ENCODE results near the gene ANKRD36B. TPM values are rescaled to one million over a fixed set of nuclear protein-coding genes. Genes with fewer than 3 reads are reported as not detected.
A peak's percentile ranks its signal among the peaks of the same experiment; 100 is the strongest.
"Not testable (repeated sequence)": the region's sequence is repeated elsewhere in the genome, so short reads cannot be mapped to it uniquely, and the experiment has no call there.

ANKRD36B gene
- total RNA-seq, 1 donor from 2014 or later: 3.8 TPM

GRCh38 chr2:97605109-97605508 lies 15.4 kb upstream of the ANKRD36B start:
- H3K9me3 ChIP-seq (replicated peaks); DNase-seq; H3K4me3 ChIP-seq; H3K27ac ChIP-seq (replicated peaks); H3K4me1 ChIP-seq; H3K36me3 ChIP-seq; H3K27me3 ChIP-seq (ENCODE audit: low read depth); intact Hi-C loops (cut with micrococcal nuclease): not testable (repeated sequence)

- DNase-seq; H3K36me3 ChIP-seq; H3K27me3 ChIP-seq (ENCODE audit: low read depth); H3K9me3 ChIP-seq (replicated peaks); intact Hi-C loops (cut with micrococcal nuclease); H3K27ac ChIP-seq (replicated peaks); H3K4me1 ChIP-seq; H3K4me3 ChIP-seq: not testable (repeated sequence)
These were observed 11.9 kb upstream of the ANKRD36B start for GRCh38 chr2:97601537-97601936.

- H3K27ac ChIP-seq (replicated peaks); H3K9me3 ChIP-seq (replicated peaks); H3K36me3 ChIP-seq; H3K4me1 ChIP-seq; intact Hi-C loops (cut with micrococcal nuclease); H3K27me3 ChIP-seq (ENCODE audit: low read depth); H3K4me3 ChIP-seq; DNase-seq: not testable (repeated sequence)
These were observed 6.5 kb upstream of the ANKRD36B start for GRCh38 chr2:97596180-97596579.

GRCh38 chr2:97593520-97593919 lies 3.8 kb upstream of the ANKRD36B start:
- H3K4me1 ChIP-seq; H3K4me3 ChIP-seq; DNase-seq; H3K9me3 ChIP-seq (replicated peaks); H3K36me3 ChIP-seq; H3K27ac ChIP-seq (replicated peaks); H3K27me3 ChIP-seq (ENCODE audit: low read depth); intact Hi-C loops (cut with micrococcal nuclease): not testable (repeated sequence)

GRCh38 chr2:97590515-97591394 lies 1.1 kb upstream of the ANKRD36B start:
- H3K4me1 ChIP-seq; H3K36me3 ChIP-seq; H3K9me3 ChIP-seq (replicated peaks); H3K27me3 ChIP-seq (ENCODE audit: low read depth); intact Hi-C loops (cut with micrococcal nuclease): not testable (repeated sequence)
- DNase-seq: peak; percentile 51
- peak; percentile 89 for TF ChIP-seq CTCF (IDR thresholded peaks at IDR 0.05; ENCODE audit: borderline replicate concordance)
- H3K27ac ChIP-seq (replicated peaks): peak overlapping the region; percentile 97
- peak overlapping the region; percentile 76 for H3K4me3 ChIP-seq

GRCh38 chr2:97589257-97589597 lies 450 bp downstream of the ANKRD36B start:
- H3K4me1 ChIP-seq; H3K9me3 ChIP-seq (replicated peaks); H3K36me3 ChIP-seq; intact Hi-C loops (cut with micrococcal nuclease); DNase-seq; H3K27me3 ChIP-seq (ENCODE audit: low read depth): not testable (repeated sequence)
- Histone ChIP-seq H3K27ac (replicated peaks) (peak overlapping the region; percentile 75), H3K4me3 (peak overlapping the region; percentile 76)

- H3K4me1 ChIP-seq; H3K27me3 ChIP-seq (ENCODE audit: low read depth); H3K36me3 ChIP-seq; DNase-seq; intact Hi-C loops (cut with micrococcal nuclease); H3K27ac ChIP-seq (replicated peaks); H3K4me3 ChIP-seq; H3K9me3 ChIP-seq (replicated peaks): not testable (repeated sequence)
These were observed 24.0 kb downstream of the ANKRD36B start for GRCh38 chr2:97565674-97566073.

GRCh38 chr2:97552406-97552805 lies 37.3 kb downstream of the ANKRD36B start:
- H3K4me1 ChIP-seq; H3K4me3 ChIP-seq; DNase-seq; H3K27ac ChIP-seq (replicated peaks); H3K27me3 ChIP-seq (ENCODE audit: low read depth); H3K9me3 ChIP-seq (replicated peaks); intact Hi-C loops (cut with micrococcal nuclease): not testable (repeated sequence)
- H3K36me3 ChIP-seq: peaks cover 46% of the 10 kb centered on the region

GRCh38 chr2:97550498-97550897 lies 39.2 kb downstream of the ANKRD36B start:
- H3K27me3 ChIP-seq (ENCODE audit: low read depth); DNase-seq; H3K27ac ChIP-seq (replicated peaks); intact Hi-C loops (cut with micrococcal nuclease); H3K9me3 ChIP-seq (replicated peaks); H3K4me3 ChIP-seq; H3K4me1 ChIP-seq: not testable (repeated sequence)
- peaks cover 50% of the 10 kb centered on the region for H3K36me3 ChIP-seq

GRCh38 chr2:97549058-97549457 lies 40.6 kb downstream of the ANKRD36B start:
- peaks cover 39% of the 10 kb centered on the region for H3K36me3 ChIP-seq

GRCh38 chr2:97548536-97548935 lies 41.1 kb downstream of the ANKRD36B start:
- H3K27me3 ChIP-seq (ENCODE audit: low read depth); H3K27ac ChIP-seq (replicated peaks); H3K9me3 ChIP-seq (replicated peaks); H3K4me1 ChIP-seq; H3K4me3 ChIP-seq; DNase-seq; intact Hi-C loops (cut with micrococcal nuclease): not testable (repeated sequence)
- peaks cover 39% of the 10 kb centered on the region for H3K36me3 ChIP-seq

More at GRCh38 chr2:97549058-97549457, 40.6 kb downstream of the ANKRD36B start:
- H3K4me1 ChIP-seq; intact Hi-C loops (cut with micrococcal nuclease); H3K27ac ChIP-seq (replicated peaks); H3K27me3 ChIP-seq (ENCODE audit: low read depth); H3K9me3 ChIP-seq (replicated peaks); H3K4me3 ChIP-seq; DNase-seq: not testable (repeated sequence)

Data from left ventricle myocardium inferior (tissue), 1 donor.